ENCODE results near the gene BSCL2. TPM values are rescaled to one million over a fixed set of nuclear protein-coding genes. Genes with fewer than 3 reads are reported as not detected.

Gene BSCL2
- total and polyA plus RNA-seq, 2 donors (not counting 1 experiment from before 2014, with no cell fraction given): 38.5 to 56.3 TPM

DNA sequence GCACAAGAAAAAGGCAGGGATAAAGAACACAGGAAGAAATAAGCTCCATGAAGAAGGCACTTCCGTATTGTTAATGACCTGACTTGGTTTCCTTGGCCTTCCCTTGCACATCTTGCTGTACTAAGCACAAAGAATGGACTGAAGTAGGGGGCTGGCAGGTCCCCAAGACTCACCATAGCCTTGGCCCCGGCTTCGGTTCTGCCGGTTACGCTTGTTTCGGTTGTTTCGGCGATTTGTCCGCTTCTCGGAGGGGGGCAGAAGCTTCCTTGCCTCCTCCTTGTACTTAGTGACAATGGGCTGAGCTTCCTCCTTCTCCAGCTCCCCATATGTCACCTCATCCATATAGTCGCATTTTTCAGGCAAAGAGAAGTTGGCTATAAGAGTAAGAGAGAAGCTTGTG, 9.6 kb upstream of the BSCL2 start:
- peaks cover 6 to 92% of the 10 kb centered on the region in 2 experiments for H3K36me3 ChIP-seq (replicated peaks in 1 of 2; ENCODE audit: control extremely low read depth in 1 of 2, control insufficient read depth in 1 of 2, extremely low read depth in 1 of 2, insufficient read depth in 2 of 2, low read length in 1 of 2)
- DNase-seq (no peak), ATAC-seq (ENCODE audit: low read depth) (no peak)
- Mint-ChIP-seq H3K27me3 (no peaks in the 10 kb centered on the region), H3K4me3 (no peak overlapping the region), H3K4me1 (peaks cover 21% of the 10 kb centered on the region), H3K27ac (no peak overlapping the region), H3K9me3 (ENCODE audit: insufficient read depth) (no peaks in the 10 kb centered on the region)
- H3K27ac ChIP-seq (ENCODE audit: low read length in 2 of 2): no peak overlapping the region
- ChIA-PET POLR2A (no interaction called here), CTCF (no interaction called here)
- intact Hi-C loops (cut with micrococcal nuclease): no loop called here
- no peak overlapping the region for H3K4me3 ChIP-seq (ENCODE audit: control extremely low read depth in 1 of 5, extremely low read depth in 1 of 5, insufficient read depth in 1 of 5, low read depth in 2 of 5, low read length in 4 of 5)
- WGBS (ENCODE audit: insufficient coverage): 95% methylated on average over 10 of the region's 11 CpGs
- H3K79me2 ChIP-seq (ENCODE audit: control insufficient read depth, insufficient read depth, low read length): peaks cover 62% of the 10 kb centered on the region
- no peak overlapping the region for H2AFZ ChIP-seq (ENCODE audit: insufficient read depth, low read depth, low read length, poor library complexity, severe bottlenecking)
- H3K4me1 ChIP-seq (ENCODE audit: control insufficient read depth in 2 of 2, insufficient read depth in 2 of 2, low read length in 2 of 2): peaks cover 0 to 5% of the 10 kb centered on the region in 2 donors
- peaks cover 15% of the 10 kb centered on the region for H4K20me1 ChIP-seq (ENCODE audit: control insufficient read depth, insufficient read depth, low read length, poor library complexity, severe bottlenecking)
- no peaks in the 10 kb centered on the region for H3K9me3 ChIP-seq (ENCODE audit: control extremely low read depth in 1 of 3, control insufficient read depth in 2 of 3, insufficient read depth in 1 of 3, low read length in 2 of 3)
- H3K4me2 ChIP-seq (replicated peaks; ENCODE audit: low read depth, low read length, poor library complexity, severe bottlenecking): no peak overlapping the region
- no peak overlapping the region for H3K9ac ChIP-seq (ENCODE audit: low read length)
- H3K27me3 ChIP-seq (replicated peaks in 1 of 4; ENCODE audit: control extremely low read depth in 1 of 4, control insufficient read depth in 3 of 4, insufficient read depth in 4 of 4, low read length in 3 of 4): no peaks in the 10 kb centered on the region
- TF ChIP-seq, protein P1, sequence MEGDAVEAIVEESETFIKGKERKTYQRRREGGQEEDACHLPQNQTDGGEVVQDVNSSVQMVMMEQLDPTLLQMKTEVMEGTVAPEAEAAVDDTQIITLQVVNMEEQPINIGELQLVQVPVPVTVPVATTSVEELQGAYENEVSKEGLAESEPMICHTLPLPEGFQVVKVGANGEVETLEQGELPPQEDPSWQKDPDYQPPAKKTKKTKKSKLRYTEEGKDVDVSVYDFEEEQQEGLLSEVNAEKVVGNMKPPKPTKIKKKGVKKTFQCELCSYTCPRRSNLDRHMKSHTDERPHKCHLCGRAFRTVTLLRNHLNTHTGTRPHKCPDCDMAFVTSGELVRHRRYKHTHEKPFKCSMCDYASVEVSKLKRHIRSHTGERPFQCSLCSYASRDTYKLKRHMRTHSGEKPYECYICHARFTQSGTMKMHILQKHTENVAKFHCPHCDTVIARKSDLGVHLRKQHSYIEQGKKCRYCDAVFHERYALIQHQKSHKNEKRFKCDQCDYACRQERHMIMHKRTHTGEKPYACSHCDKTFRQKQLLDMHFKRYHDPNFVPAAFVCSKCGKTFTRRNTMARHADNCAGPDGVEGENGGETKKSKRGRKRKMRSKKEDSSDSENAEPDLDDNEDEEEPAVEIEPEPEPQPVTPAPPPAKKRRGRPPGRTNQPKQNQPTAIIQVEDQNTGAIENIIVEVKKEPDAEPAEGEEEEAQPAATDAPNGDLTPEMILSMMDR (IDR thresholded peaks at IDR 0.05): no peak
- no peak for TF ChIP-seq EZH2 (IDR thresholded peaks at IDR 0.05; ENCODE audit: borderline replicate concordance, insufficient read depth, low read depth, low read length, poor library complexity, severe bottlenecking)

DNA sequence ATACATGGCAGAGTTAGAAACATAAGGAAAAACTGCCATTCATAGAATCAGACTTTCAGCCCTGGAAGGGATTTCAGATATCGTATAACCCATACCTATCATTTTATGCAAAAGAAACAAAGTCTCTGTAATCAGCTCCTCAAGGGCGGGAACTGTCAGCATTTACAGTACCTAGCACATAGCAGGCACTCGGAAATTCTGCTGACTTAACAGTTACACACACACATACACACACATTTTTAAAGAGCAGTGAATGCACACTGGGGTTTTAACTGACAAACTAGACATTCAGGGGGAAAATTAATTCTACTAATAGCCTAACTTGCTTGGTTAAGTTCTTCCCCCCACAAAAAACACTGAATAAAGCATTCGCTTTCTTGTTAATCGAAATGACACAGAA, 9.0 kb upstream of the BSCL2 start:
- Histone ChIP-seq H3K4me1 (ENCODE audit: control insufficient read depth in 2 of 2, insufficient read depth in 2 of 2, low read length in 2 of 2) (peaks cover 0 to 5% of the 10 kb centered on the region in 2 donors), H3K4me2 (replicated peaks; ENCODE audit: low read depth, low read length, poor library complexity, severe bottlenecking) (no peak overlapping the region), H3K4me3 (ENCODE audit: control extremely low read depth in 1 of 5, extremely low read depth in 1 of 5, insufficient read depth in 1 of 5, low read depth in 2 of 5, low read length in 4 of 5) (no peak overlapping the region), H3K36me3 (replicated peaks in 1 of 2; ENCODE audit: control extremely low read depth in 1 of 2, control insufficient read depth in 1 of 2, extremely low read depth in 1 of 2, insufficient read depth in 2 of 2, low read length in 1 of 2) (peaks cover 6 to 91% of the 10 kb centered on the region in 2 experiments), H4K20me1 (ENCODE audit: control insufficient read depth, insufficient read depth, low read length, poor library complexity, severe bottlenecking) (peaks cover 12% of the 10 kb centered on the region), H2AFZ (ENCODE audit: insufficient read depth, low read depth, low read length, poor library complexity, severe bottlenecking) (no peak overlapping the region), H3K9me3 (ENCODE audit: control extremely low read depth in 1 of 3, control insufficient read depth in 2 of 3, insufficient read depth in 1 of 3, low read length in 2 of 3) (no peaks in the 10 kb centered on the region), H3K9ac (ENCODE audit: low read length) (no peak overlapping the region), H3K79me2 (ENCODE audit: control insufficient read depth, insufficient read depth, low read length) (peaks cover 56% of the 10 kb centered on the region), H3K27me3 (replicated peaks in 1 of 4; ENCODE audit: control extremely low read depth in 1 of 4, control insufficient read depth in 3 of 4, insufficient read depth in 4 of 4, low read length in 3 of 4) (no peaks in the 10 kb centered on the region), H3K27ac (ENCODE audit: low read length in 2 of 2) (no peak overlapping the region)
- no peak overlapping the region for H3K27ac Mint-ChIP-seq
- TF ChIP-seq EZH2 (IDR thresholded peaks at IDR 0.05; ENCODE audit: borderline replicate concordance, insufficient read depth, low read depth, low read length, poor library complexity, severe bottlenecking): no peak
- TF ChIP-seq, protein P1 (IDR thresholded peaks at IDR 0.05): no peak
- peaks cover 20% of the 10 kb centered on the region for H3K4me1 Mint-ChIP-seq
- intact Hi-C loops (cut with micrococcal nuclease): no loop called here
- DNase-seq (no peak), ATAC-seq (ENCODE audit: low read depth) (no peak)
- CTCF ChIA-PET: no interaction called here
- no peak overlapping the region for H3K4me3 Mint-ChIP-seq
- POLR2A ChIA-PET: no interaction called here
- WGBS (ENCODE audit: insufficient coverage): no CpG with 5 or more reads among the region's 5 CpGs
- no peaks in the 10 kb centered on the region for H3K27me3 Mint-ChIP-seq
- H3K9me3 Mint-ChIP-seq (ENCODE audit: insufficient read depth): no peaks in the 10 kb centered on the region
